Panc1 (cell line): ENCODE measurements around the gene NCKAP5. TPM values are rescaled to one million over a fixed set of nuclear protein-coding genes. Genes with fewer than 3 reads are reported as not detected.

Experiments
- ATAC-seq: fragments of 200-7000 bp; cut with Tn5 transposase; 2 replicates; pipeline ENCODE4 v1.9.1; 2020; ENCODE audit warnings: mild to moderate bottlenecking, moderate library complexity
- BruUV-seq: library from RNA; stranded (reverse); fragments of 400-500 nt; replicated peaks from 2 replicates; lab custom pipeline; 2021; lab: Mats Ljungman, UMichigan
- CTCF ChIA-PET: fragments of 300-600 bp; sonication (Branson Sonifier 250); formaldehyde crosslinking; loops from one replicate; lab custom pipeline; 2022; ENCODE audit warnings: antibody characterized with exemption; lab: Charles Lee
- POLR2A ChIA-PET: fragments of 300-600 bp; sonication (Branson Sonifier 250); formaldehyde crosslinking; loops from one replicate; lab custom pipeline; 2022; ENCODE audit warnings: antibody characterized with exemption; lab: Charles Lee
- DNase-seq: peaks from one replicate; pipeline ENCODE4 v3.0.0-alpha.2; 2010; ENCODE audit warnings: low read depth, low spot score
- H3K27ac ChIP-seq: 2 replicates; pipeline ENCODE4 v1.5.1; 2011; ENCODE audit warnings: mild to moderate bottlenecking, low read length, inconsistent platforms
- H3K27me3 ChIP-seq: fragments of 200-500 bp; sonication (Bioruptor generic); 2 replicates; pipeline ENCODE4 v1.6.0; 2014; ENCODE audit warnings: low read length, inconsistent platforms; ENCODE audit not compliant: control insufficient read depth, insufficient read depth
- H3K36me3 ChIP-seq: fragments of 200-500 bp; sonication (Bioruptor generic); 2 replicates; pipeline ENCODE4 v1.5.1; 2014; ENCODE audit warnings: inconsistent platforms, mild to moderate bottlenecking, low read length, moderate library complexity; ENCODE audit not compliant: control insufficient read depth, insufficient read depth
- H3K4me1 ChIP-seq: 2 replicates; pipeline ENCODE4 v1.5.1; 2011; ENCODE audit warnings: inconsistent platforms, mild to moderate bottlenecking, low read length, moderate library complexity; ENCODE audit not compliant: control insufficient read depth, insufficient read depth
- H3K4me3 ChIP-seq, 2 experiments: 2 replicates each; pipeline ENCODE4 v1.5.1; 2011 to 2012; ENCODE audit warnings: low read depth in 2 of 2, low read length in 2 of 2, mild to moderate bottlenecking in 2 of 2, inconsistent platforms in 1 of 2, moderate library complexity in 1 of 2
- H3K9me3 ChIP-seq: fragments of 200-500 bp; sonication (Bioruptor generic); 2 replicates; pipeline ENCODE4 v1.5.1; 2014; ENCODE audit warnings: low read depth, mild to moderate bottlenecking, inconsistent platforms, low read length, moderate library complexity; ENCODE audit not compliant: control insufficient read depth, insufficient read depth
- POLR2AphosphoS5 ChIP-seq: IDR thresholded peaks from 2 replicates; pipeline ENCODE4 v1.6.1; 2012; ENCODE audit warnings: mild to moderate bottlenecking, low read depth, low read length, moderate library complexity
- SIN3A ChIP-seq: IDR thresholded peaks from 2 replicates; pipeline ENCODE4 v1.6.1; 2012; ENCODE audit warnings: low read depth, mild to moderate bottlenecking, low read length, moderate library complexity, borderline replicate concordance; ENCODE audit not compliant: insufficient read depth
- TCF7L2 ChIP-seq: IDR thresholded peaks from 2 replicates; pipeline ENCODE4 v1.6.1; 2011; ENCODE audit warnings: mild to moderate bottlenecking, low read depth, low read length, inconsistent platforms
- in situ Hi-C: cut with HindIII; loops from 2 replicates; pipeline ENCODE4 v1.10.0; 2016; ENCODE audit warnings: low sequenced_read_pairs, low pct_unique_long_range_greater_than_20kb
- intact Hi-C: fragments of 100-400 bp; cut with micrococcal nuclease; formaldehyde crosslinking; loops from one replicate; pipeline ENCODE4 v1.10.0; 2022; ENCODE audit not compliant: unreplicated experiment
- total RNA-seq: library from RNA; stranded (reverse); gene quantifications from one replicate; pipeline ENCODE4 v1.2.1, GENCODE V29; 2021; ENCODE audit not compliant: unreplicated experiment
- TF ChIP-seq, protein P1 (sequence below), 2 experiments: IDR thresholded peaks; 2 replicates each; pipeline ENCODE4 v1.6.1; 2011 to 2012; ENCODE audit warnings: low read depth in 2 of 2, control low read depth in 1 of 2, low read length in 1 of 2, mild to moderate bottlenecking in 1 of 2, moderate library complexity in 1 of 2; ENCODE audit not compliant: insufficient read depth in 1 of 2
- TF ChIP-seq, protein P2 (sequence below): fragments of 450-650 bp; IDR thresholded peaks from 2 replicates; pipeline ENCODE4 v1.5.1; 2017; ENCODE audit warnings: mild to moderate bottlenecking

The NCKAP5 gene
- total RNA-seq, 1 experiment from 2014 or later: 0.10 TPM

DNA sequence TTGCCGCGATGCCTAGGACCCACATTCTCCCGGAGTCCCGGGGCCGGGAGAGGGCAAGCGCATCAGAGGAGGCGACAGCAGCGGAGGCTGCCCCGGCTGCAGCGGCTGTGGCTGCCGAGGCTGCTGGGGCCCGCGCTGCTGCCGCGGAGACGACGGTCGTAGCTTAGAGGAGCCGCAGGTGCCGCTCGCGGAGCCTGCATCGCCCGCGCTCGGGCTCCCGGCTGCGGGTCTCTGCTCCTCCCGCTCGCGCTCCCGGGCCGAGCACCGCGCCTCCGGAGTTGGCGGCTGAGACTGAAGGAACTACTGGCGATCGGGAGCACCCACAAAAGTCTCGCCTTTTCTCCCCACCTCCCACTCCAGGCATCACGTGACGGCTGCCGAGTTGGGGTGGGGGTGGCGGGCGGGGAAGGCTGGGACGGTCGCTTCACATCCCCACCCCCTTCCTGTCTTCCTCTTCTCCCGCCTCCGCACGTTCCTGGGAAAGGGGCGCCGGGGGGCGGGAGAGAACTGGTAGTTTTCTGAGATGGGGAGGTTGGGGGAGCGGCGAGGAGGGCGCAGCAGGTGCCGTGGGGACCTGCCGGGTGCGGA lies 898.3 kb downstream of the NCKAP5 start, which contains the start of gene LYPD1:
LYPD1 (minus strand) TSS at position 298 of the 588 bp plus-strand sequence; CDS start at position 25, 273 bp downstream.
- no peaks in the 10 kb centered on the region for H3K9me3 ChIP-seq
- BruUV-seq: no TSS peak
- H3K36me3 ChIP-seq: no peaks in the 10 kb centered on the region
- intact Hi-C loops: loop anchor here (5.0 to 10.0 kb wide), 3 partner anchors 123 to 1175 kb away; no protein-coding TSS in a partner anchor
- H3K4me3 ChIP-seq: peak within 1 kb of the TSS; percentile 32 to 48
- in situ Hi-C loops: no loop called here
- H3K27ac ChIP-seq: no peak within 1 kb of the TSS
- ATAC-seq (peak; percentile 69), DNase-seq (no peak)
- POLR2A ChIA-PET: no interaction called here
- TF ChIP-seq SIN3A: no peak
- no peak for TF ChIP-seq TCF7L2
- TF ChIP-seq, protein P1, sequence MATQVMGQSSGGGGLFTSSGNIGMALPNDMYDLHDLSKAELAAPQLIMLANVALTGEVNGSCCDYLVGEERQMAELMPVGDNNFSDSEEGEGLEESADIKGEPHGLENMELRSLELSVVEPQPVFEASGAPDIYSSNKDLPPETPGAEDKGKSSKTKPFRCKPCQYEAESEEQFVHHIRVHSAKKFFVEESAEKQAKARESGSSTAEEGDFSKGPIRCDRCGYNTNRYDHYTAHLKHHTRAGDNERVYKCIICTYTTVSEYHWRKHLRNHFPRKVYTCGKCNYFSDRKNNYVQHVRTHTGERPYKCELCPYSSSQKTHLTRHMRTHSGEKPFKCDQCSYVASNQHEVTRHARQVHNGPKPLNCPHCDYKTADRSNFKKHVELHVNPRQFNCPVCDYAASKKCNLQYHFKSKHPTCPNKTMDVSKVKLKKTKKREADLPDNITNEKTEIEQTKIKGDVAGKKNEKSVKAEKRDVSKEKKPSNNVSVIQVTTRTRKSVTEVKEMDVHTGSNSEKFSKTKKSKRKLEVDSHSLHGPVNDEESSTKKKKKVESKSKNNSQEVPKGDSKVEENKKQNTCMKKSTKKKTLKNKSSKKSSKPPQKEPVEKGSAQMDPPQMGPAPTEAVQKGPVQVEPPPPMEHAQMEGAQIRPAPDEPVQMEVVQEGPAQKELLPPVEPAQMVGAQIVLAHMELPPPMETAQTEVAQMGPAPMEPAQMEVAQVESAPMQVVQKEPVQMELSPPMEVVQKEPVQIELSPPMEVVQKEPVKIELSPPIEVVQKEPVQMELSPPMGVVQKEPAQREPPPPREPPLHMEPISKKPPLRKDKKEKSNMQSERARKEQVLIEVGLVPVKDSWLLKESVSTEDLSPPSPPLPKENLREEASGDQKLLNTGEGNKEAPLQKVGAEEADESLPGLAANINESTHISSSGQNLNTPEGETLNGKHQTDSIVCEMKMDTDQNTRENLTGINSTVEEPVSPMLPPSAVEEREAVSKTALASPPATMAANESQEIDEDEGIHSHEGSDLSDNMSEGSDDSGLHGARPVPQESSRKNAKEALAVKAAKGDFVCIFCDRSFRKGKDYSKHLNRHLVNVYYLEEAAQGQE (IDR thresholded peaks at IDR 0.05; ENCODE audit: insufficient read depth in 1 of 2, low read depth in 2 of 2, low read length in 1 of 2): no peak
- TF ChIP-seq POLR2AphosphoS5: no peak
- TF ChIP-seq, protein P2, sequence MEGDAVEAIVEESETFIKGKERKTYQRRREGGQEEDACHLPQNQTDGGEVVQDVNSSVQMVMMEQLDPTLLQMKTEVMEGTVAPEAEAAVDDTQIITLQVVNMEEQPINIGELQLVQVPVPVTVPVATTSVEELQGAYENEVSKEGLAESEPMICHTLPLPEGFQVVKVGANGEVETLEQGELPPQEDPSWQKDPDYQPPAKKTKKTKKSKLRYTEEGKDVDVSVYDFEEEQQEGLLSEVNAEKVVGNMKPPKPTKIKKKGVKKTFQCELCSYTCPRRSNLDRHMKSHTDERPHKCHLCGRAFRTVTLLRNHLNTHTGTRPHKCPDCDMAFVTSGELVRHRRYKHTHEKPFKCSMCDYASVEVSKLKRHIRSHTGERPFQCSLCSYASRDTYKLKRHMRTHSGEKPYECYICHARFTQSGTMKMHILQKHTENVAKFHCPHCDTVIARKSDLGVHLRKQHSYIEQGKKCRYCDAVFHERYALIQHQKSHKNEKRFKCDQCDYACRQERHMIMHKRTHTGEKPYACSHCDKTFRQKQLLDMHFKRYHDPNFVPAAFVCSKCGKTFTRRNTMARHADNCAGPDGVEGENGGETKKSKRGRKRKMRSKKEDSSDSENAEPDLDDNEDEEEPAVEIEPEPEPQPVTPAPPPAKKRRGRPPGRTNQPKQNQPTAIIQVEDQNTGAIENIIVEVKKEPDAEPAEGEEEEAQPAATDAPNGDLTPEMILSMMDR: no peak
- peaks cover 6% of the 10 kb centered on the region for H3K4me1 ChIP-seq
- H3K27me3 ChIP-seq: peaks cover 46% of the 10 kb centered on the region
- CTCF ChIA-PET: interaction anchor here (0.8 kb wide), 1 partner anchor 24 kb away, joined by 4 read pairs; no protein-coding TSS in a partner anchor

DNA sequence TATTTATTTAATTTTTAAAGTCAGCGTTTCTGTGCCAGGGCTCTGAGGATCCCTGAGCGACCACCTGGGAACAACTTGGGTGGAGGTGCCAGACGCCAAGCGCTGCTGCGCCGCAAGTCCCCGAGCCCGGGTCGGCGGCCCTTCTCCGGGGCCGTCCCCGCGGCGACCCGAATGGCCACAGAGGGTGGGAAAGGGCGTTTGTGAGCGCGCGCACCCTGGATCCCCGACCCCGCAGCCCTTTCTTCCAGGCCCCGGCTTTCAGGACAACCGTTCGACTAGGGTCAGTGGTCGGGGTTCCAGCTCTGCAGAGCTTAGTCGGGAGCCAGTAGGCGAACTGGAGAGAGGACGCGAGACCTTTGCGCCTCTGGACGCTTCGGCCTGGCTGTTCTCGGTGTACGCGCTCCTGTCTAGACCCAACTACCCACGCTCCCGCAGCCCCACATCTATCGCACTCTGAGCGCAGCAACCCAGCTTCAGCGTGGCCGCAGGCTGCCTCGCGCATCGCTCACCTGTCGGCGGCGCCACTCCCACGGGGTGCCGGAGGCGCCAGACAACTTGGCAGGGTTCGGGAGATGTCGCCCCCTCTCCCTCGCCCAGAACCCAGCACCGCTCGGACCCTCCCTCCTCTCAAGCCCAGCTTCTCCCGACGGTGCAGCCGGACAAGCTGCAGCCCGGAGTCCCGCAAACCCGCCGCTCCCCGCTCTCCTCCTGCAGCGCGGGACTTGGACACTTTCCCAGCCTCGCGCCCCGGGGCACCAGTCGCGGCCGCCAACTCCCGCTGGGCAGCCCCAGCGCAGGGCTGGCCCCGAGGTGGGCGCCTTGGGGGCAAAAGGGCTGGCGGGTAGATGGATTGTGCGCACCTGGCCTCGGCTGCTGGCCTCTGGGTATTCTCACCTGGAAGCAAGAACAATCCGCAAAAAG lies 899.0 kb downstream of the NCKAP5 start:
- Histone ChIP-seq H3K27me3 (peaks cover 48% of the 10 kb centered on the region), H3K9me3 (no peaks in the 10 kb centered on the region), H3K4me3 (peak overlapping the region; percentile 32 to 48), H3K4me1 (peaks cover 6% of the 10 kb centered on the region), H3K36me3 (no peaks in the 10 kb centered on the region), H3K27ac (no peak overlapping the region)
- TF ChIP-seq, protein P1 (IDR thresholded peaks at IDR 0.05; ENCODE audit: insufficient read depth in 1 of 2, low read depth in 2 of 2, low read length in 1 of 2): no peak
- no peak for TF ChIP-seq POLR2AphosphoS5
- TF ChIP-seq, protein P2: no peak
- TF ChIP-seq SIN3A: no peak
- TF ChIP-seq TCF7L2: no peak
- intact Hi-C loops (loop anchor here (5.0 to 10.0 kb wide), 2 partner anchors 122 to 1176 kb away; no protein-coding TSS in a partner anchor), in situ Hi-C loops (no loop called here)
- ATAC-seq (peak; percentile 54), DNase-seq (no peak)
- ChIA-PET POLR2A (no interaction called here), CTCF (interaction anchor here (0.8 kb wide), 1 partner anchor 23 kb away, joined by 4 read pairs; no protein-coding TSS in a partner anchor)
- BruUV-seq: no TSS peak
